HepG2 (cell line): ENCODE measurements around the gene MAGI1. TPM values are rescaled to one million over a fixed set of nuclear protein-coding genes. Genes with fewer than 3 reads are reported as not detected.
"Not testable (repeated sequence)": the region's sequence is repeated elsewhere in the genome, so short reads cannot be mapped to it uniquely, and the experiment has no call there.

Experiments
- ATAC-seq: fragments of 200-7000 bp; cut with Tn5 transposase; 3 replicates; pipeline ENCODE4 v1.9.1; 2020; ENCODE audit warnings: mild to moderate bottlenecking, moderate library complexity
- BruUV-seq: library from RNA; stranded (reverse); fragments of 400-500 nt; replicated peaks from 2 replicates; lab custom pipeline; 2021; lab: Mats Ljungman, UMichigan
- CTCF ChIA-PET: fragments of 300-600 bp; formaldehyde crosslinking; extraction: SDS; loops from one replicate; lab custom pipeline; 2021; ENCODE audit warnings: low total read pairs, inconsistent platforms, low intra/inter-chr PET ratio; lab: Yijun Ruan, JAX
- POLR2A ChIA-PET: fragments of 350-600 bp; sonication (Branson Sonifier 250); formaldehyde crosslinking; loops from one replicate; lab custom pipeline; 2020; ENCODE audit warnings: antibody characterized with exemption, inconsistent platforms; lab: Yijun Ruan, JAX
- DNase-seq: peaks from one replicate; pipeline ENCODE4 v3.0.0-alpha.2; 2015; ENCODE audit warnings: low spot score
- FAIRE-seq: peaks from 3 replicates; lab custom pipeline; 2011; peaks lifted over from hg19 to GRCh38; lab: Jason Lieb, UNC
- H2AFZ ChIP-seq: one replicate; pipeline ENCODE4 v1.6.1; 2011; ENCODE audit warnings: low read length, inconsistent platforms
- H3K27ac ChIP-seq: fragments of 300-600 bp; 3 replicates; pipeline ENCODE4 v1.8.0; 2011; ENCODE audit warnings: mixed run types, mild to moderate bottlenecking, mixed read lengths, low read length, inconsistent platforms; ENCODE audit not compliant: insufficient read depth; ENCODE audit errors: extremely low read length
- H3K27me3 ChIP-seq, 2 experiments: fragments of 200-600 bp in 1 of 2; 2 replicates in 1 of 2; 3 replicates in 1 of 2; pipeline versions ENCODE4 v1.6.0 to v1.8.0; 2011; ENCODE audit warnings: low read length in 2 of 2, mild to moderate bottlenecking in 2 of 2, moderate library complexity in 2 of 2, inconsistent platforms in 1 of 2; ENCODE audit not compliant: insufficient read depth in 2 of 2, control insufficient read depth in 1 of 2
- H3K36me3 ChIP-seq, 2 experiments: fragments of 200-600 bp in 1 of 2; replicated peaks in 1 of 2; 2 replicates in 1 of 2; 3 replicates in 1 of 2; pipeline versions ENCODE4 v1.5.1 to v1.8.0; 2011; ENCODE audit warnings: low read length in 2 of 2, inconsistent platforms in 1 of 2; ENCODE audit not compliant: insufficient read depth in 2 of 2, control insufficient read depth in 1 of 2
- H3K4me1 ChIP-seq: 2 replicates; pipeline ENCODE4 v1.5.1; 2012; ENCODE audit warnings: low read length, inconsistent platforms; ENCODE audit not compliant: insufficient read depth
- H3K4me2 ChIP-seq: 2 replicates; pipeline ENCODE4 v1.6.0; 2011; ENCODE audit warnings: low read depth, low read length, inconsistent platforms
- H3K4me3 ChIP-seq, 3 experiments: fragments of 200-600 bp in 1 of 3; sonication (generic), shearing (Covaris generic) in 1 of 3; replicated peaks in 1 of 3; 2 replicates each; pipeline ENCODE4 v1.5.1; 2011 to 2016; ENCODE audit warnings: low read length in 3 of 3, inconsistent platforms in 2 of 3, low read depth in 2 of 3, mild to moderate bottlenecking in 2 of 3, control low read depth in 1 of 3, mixed read lengths in 1 of 3; ENCODE audit not compliant: insufficient read depth in 1 of 3
- H3K79me2 ChIP-seq: one replicate; pipeline ENCODE4 v1.6.1; 2011; ENCODE audit warnings: low read length, inconsistent platforms; ENCODE audit not compliant: insufficient read depth
- H3K9ac ChIP-seq: 2 replicates; pipeline ENCODE4 v1.6.0; 2011; ENCODE audit warnings: mild to moderate bottlenecking, low read depth, low read length, inconsistent platforms; ENCODE audit not compliant: insufficient read depth
- H3K9me3 ChIP-seq: 2 replicates; pipeline ENCODE4 v1.5.1; 2012; ENCODE audit warnings: mild to moderate bottlenecking, low read length
- H4K20me1 ChIP-seq: 2 replicates; pipeline ENCODE4 v1.6.0; 2011; ENCODE audit warnings: inconsistent platforms, mild to moderate bottlenecking, low read length, moderate library complexity; ENCODE audit not compliant: insufficient read depth
- ASH2L ChIP-seq: fragments of 300-600, 200-600 bp; sonication (generic); IDR thresholded peaks from 2 replicates; pipeline ENCODE4 v1.7.0; 2017; ENCODE audit warnings: low read depth, mild to moderate bottlenecking, moderate library complexity, mixed read lengths, low read length; ENCODE audit not compliant: insufficient read length
- CHD2 ChIP-seq: IDR thresholded peaks from 2 replicates; pipeline ENCODE4 v1.6.1; 2011; ENCODE audit warnings: low read depth, low read length, improper control_type of control experiment
- FOXK2 ChIP-seq: fragments of 450-650 bp; IDR thresholded peaks from 2 replicates; pipeline ENCODE4 v1.6.1; 2016
- FOXO1 ChIP-seq: sonication (generic); formaldehyde crosslinking; IDR thresholded peaks from 2 replicates; pipeline ENCODE4 v1.4.0; 2020; ENCODE audit warnings: missing genetic modification reagents
- HMG20A ChIP-seq: IDR thresholded peaks from 2 replicates; pipeline ENCODE4 v1.6.1; 2016; ENCODE audit warnings: borderline replicate concordance
- HOXD1 ChIP-seq: sonication (generic); formaldehyde crosslinking; IDR thresholded peaks from 2 replicates; pipeline ENCODE4 v1.5.0; 2020; ENCODE audit warnings: missing genetic modification reagents
- KLF16 ChIP-seq, 2 experiments: sonication (generic) in 1 of 2; formaldehyde crosslinking in 1 of 2; IDR thresholded peaks; 2 replicates each; pipeline versions ENCODE4 v1.6.1 to v1.8.0; 2016 to 2023; ENCODE audit warnings: missing genetic modification reagents in 2 of 2, missing compliant biosample characterization in 1 of 2
- MAZ ChIP-seq, 2 experiments: sonication (generic) in 1 of 2; formaldehyde crosslinking in 1 of 2; IDR thresholded peaks; 2 replicates each; pipeline versions ENCODE4 v1.5.0 to v1.6.1; 2012 to 2020; ENCODE audit warnings: low read depth in 2 of 2, mild to moderate bottlenecking in 2 of 2, borderline replicate concordance in 1 of 2, improper control_type of control experiment in 1 of 2, low read length in 1 of 2, missing genetic modification reagents in 1 of 2, moderate library complexity in 1 of 2
- NFIB ChIP-seq: sonication (generic); formaldehyde crosslinking; IDR thresholded peaks from 2 replicates; pipeline ENCODE4 v1.9.0; 2021; ENCODE audit warnings: missing genetic modification reagents, mild to moderate bottlenecking, borderline replicate concordance
- ZFAT ChIP-seq: sonication (generic); formaldehyde crosslinking; conservative IDR thresholded peaks from 2 replicates; pipeline ENCODE4 v1.8.1; 2023; ENCODE audit warnings: missing genetic modification reagents, inconsistent platforms
- ZNF891 ChIP-seq: sonication (generic); formaldehyde crosslinking; IDR thresholded peaks from 2 replicates; pipeline ENCODE4 v1.5.0; 2020; ENCODE audit warnings: mild to moderate bottlenecking, missing genetic modification reagents
- WGBS: methylation state at CpG from one replicate; pipeline ENCODE4 v1.1.6; 2017; ENCODE audit warnings: low lambda C conversion rate; 5-methylcytosine and 5-hydroxymethylcytosine counted together
- in situ Hi-C: cut with HindIII; loops from 2 replicates; pipeline ENCODE4 v1.10.0; 2017; ENCODE audit warnings: low pct_unique_long_range_greater_than_20kb; ENCODE audit not compliant: extremely low pct_ligation_motif_present
- intact Hi-C: fragments of 100-400 bp; cut with micrococcal nuclease; formaldehyde crosslinking; loops from one replicate; pipeline ENCODE4 v1.10.0; 2022; ENCODE audit not compliant: unreplicated experiment
- polyA plus RNA-seq, 8 experiments: library from polyadenylated mRNA; depleted of rRNA in 3 of 8; stranded (reverse) in 7 of 8; unstranded in 1 of 8; fragments of >200 nt; fragmentation: Illumina TruSeq in 4 of 8; extraction: Trizol in 4 of 8; gene quantifications; 2 replicates each; pipeline versions ENCODE4 v1.2.1 to v1.2.3, GENCODE V29; 2011 to 2016; ENCODE audit warnings: low read depth in 4 of 8, missing spikeins in 1 of 8, mixed read lengths in 1 of 8; ENCODE audit not compliant: insufficient read depth in 1 of 8
- total RNA-seq, 5 experiments: library from RNA; depleted of rRNA; stranded (reverse); fragments of >200 nt; fragmentation: Illumina TruSeq; extraction: Trizol; gene quantifications; 2 replicates each; pipeline ENCODE4 v1.2.3, GENCODE V29; 2016; ENCODE audit warnings: low read depth in 1 of 5
- TF ChIP-seq, protein P1 (sequence below): sonication (generic); formaldehyde crosslinking; conservative IDR thresholded peaks from 2 replicates; pipeline ENCODE4 v1.8.1; 2023; ENCODE audit warnings: missing genetic modification reagents
- TF ChIP-seq, protein P2 (sequence below), 2 experiments: sonication (generic) in 1 of 2; formaldehyde crosslinking in 1 of 2; IDR thresholded peaks; 2 replicates each; pipeline versions ENCODE4 v1.5.1 to v1.6.1; 2011 to 2020; ENCODE audit warnings: borderline replicate concordance in 1 of 2, low read depth in 1 of 2, low read length in 1 of 2, mild to moderate bottlenecking in 1 of 2, missing genetic modification reagents in 1 of 2, moderate library complexity in 1 of 2

Gene MAGI1
- total and polyA plus RNA-seq, 2 of the 13 experiments (the other 11 are each of a cell fraction or from before 2014, with no cell fraction given) = 22.2 to 26.0 TPM

DNA sequence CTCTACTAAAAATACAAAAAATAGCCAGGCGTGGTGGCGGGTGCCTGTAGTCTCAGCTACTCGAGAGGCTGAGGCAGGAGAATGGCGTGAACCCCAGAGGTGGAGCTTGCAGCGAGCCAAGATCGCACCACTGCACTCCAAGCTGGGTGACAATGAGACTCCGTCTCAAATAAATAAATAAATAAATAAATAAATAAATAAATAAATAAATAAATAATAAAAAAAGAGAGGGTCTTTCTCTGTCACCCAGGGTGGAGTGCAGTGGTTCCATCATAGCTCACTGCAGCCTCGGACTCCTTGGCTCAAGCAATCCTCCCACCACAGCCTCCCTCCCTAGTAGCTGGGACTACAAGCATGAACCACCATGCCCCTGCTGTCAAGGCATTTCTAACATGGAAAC, 11.6 kb downstream of the MAGI1 start:
- peaks cover 95% of the 10 kb centered on the region for H3K79me2 ChIP-seq
- in situ Hi-C loops, H3K4me2 ChIP-seq, intact Hi-C loops, CTCF ChIA-PET, BruUV-seq, H3K4me3 ChIP-seq, H3K9me3 ChIP-seq, H3K27ac ChIP-seq, FAIRE-seq, H3K36me3 ChIP-seq, H3K9ac ChIP-seq, H3K27me3 ChIP-seq, H2AFZ ChIP-seq, POLR2A ChIA-PET, DNase-seq, ATAC-seq: not testable (repeated sequence)
- H3K4me1 ChIP-seq = peaks cover 23% of the 10 kb centered on the region
- over 99% methylated on average over 8 of the region's 8 CpGs for WGBS
- peaks cover 77% of the 10 kb centered on the region for H4K20me1 ChIP-seq

- ChIA-PET POLR2A (interaction anchor here (0.7 kb wide), 1 partner anchor 14 kb away, joined by 3 read pairs; no protein-coding TSS in a partner anchor), CTCF (no interaction called here)
- no TSS peak for BruUV-seq
- in situ Hi-C loops (no loop called here), intact Hi-C loops (no loop called here)
- Histone ChIP-seq H3K4me1 (peaks cover 16% of the 10 kb centered on the region; the same call in 1 of the 2 replicates), H3K36me3 (no peaks in the 10 kb centered on the region), H3K4me2 (no peak overlapping the region), H3K27me3 (no peaks in the 10 kb centered on the region), H3K9me3 (no peaks in the 10 kb centered on the region), H3K4me3 (no peak overlapping the region), H3K9ac (no peak overlapping the region), H2AFZ (no peak overlapping the region), H3K27ac (no peak overlapping the region), H3K79me2 (peaks cover 95% of the 10 kb centered on the region), H4K20me1 (peaks cover 76% of the 10 kb centered on the region)
- DNase-seq = no peak
- WGBS = 96% methylated on average over 3 of the region's 3 CpGs
- ATAC-seq = no peak
- no peak for FAIRE-seq
- TF ChIP-seq, protein P1, sequence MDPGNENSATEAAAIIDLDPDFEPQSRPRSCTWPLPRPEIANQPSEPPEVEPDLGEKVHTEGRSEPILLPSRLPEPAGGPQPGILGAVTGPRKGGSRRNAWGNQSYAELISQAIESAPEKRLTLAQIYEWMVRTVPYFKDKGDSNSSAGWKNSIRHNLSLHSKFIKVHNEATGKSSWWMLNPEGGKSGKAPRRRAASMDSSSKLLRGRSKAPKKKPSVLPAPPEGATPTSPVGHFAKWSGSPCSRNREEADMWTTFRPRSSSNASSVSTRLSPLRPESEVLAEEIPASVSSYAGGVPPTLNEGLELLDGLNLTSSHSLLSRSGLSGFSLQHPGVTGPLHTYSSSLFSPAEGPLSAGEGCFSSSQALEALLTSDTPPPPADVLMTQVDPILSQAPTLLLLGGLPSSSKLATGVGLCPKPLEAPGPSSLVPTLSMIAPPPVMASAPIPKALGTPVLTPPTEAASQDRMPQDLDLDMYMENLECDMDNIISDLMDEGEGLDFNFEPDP = no peak
- no peak for TF ChIP-seq HMG20A
- no peak for TF ChIP-seq HOXD1 (CRISPR knock-in tag)
- TF ChIP-seq, protein P2, sequence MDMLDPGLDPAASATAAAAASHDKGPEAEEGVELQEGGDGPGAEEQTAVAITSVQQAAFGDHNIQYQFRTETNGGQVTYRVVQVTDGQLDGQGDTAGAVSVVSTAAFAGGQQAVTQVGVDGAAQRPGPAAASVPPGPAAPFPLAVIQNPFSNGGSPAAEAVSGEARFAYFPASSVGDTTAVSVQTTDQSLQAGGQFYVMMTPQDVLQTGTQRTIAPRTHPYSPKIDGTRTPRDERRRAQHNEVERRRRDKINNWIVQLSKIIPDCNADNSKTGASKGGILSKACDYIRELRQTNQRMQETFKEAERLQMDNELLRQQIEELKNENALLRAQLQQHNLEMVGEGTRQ (IDR thresholded peaks at IDR 0.05; ENCODE audit: low read depth, low read length) = no peak
- TF ChIP-seq, protein P2 (CRISPR knock-in tag; IDR thresholded peaks at IDR 0.05; ENCODE audit: borderline replicate concordance) = no peak
- no peak for TF ChIP-seq ASH2L
- no peak for TF ChIP-seq CHD2
- no peak for TF ChIP-seq KLF16 (CRISPR knock-in tag; IDR thresholded peaks at IDR 0.05)
- no peak for TF ChIP-seq FOXK2
- TF ChIP-seq NFIB (CRISPR knock-in tag) = no peak
- TF ChIP-seq ZFAT (CRISPR knock-in tag) = no peak
- TF ChIP-seq ZNF891 = no peak
- TF ChIP-seq FOXO1 (CRISPR knock-in tag) = no peak
- no peak for TF ChIP-seq MAZ (IDR thresholded peaks at IDR 0.05; ENCODE audit: borderline replicate concordance, low read depth, low read length)
- TF ChIP-seq MAZ (CRISPR knock-in tag; IDR thresholded peaks at IDR 0.05; ENCODE audit: low read depth) = no peak
These were observed 14.9 kb downstream of the MAGI1 start for GRCh38 chr3:66023738-66024385.
